Testis (tissue), 2 donors: ENCODE measurements around the gene ABCA4.

ENCODE experiments used
- CTCF ChIP-seq, 3 experiments: fragments of 450-650 bp in 2 of 3; fragments of 200-600 bp in 1 of 3; sonication (generic) in 1 of 3; IDR thresholded peaks; one replicate each; pipeline ENCODE4 v1.5.1; 2016 to 2019; ENCODE audit warnings: antibody characterized with exemption in 3 of 3, mild to moderate bottlenecking in 2 of 3, moderate library complexity in 1 of 3
- POLR2A ChIP-seq: fragments of 450-650 bp; IDR thresholded peaks from one replicate; pipeline ENCODE4 v1.6.1; 2017; ENCODE audit warnings: antibody characterized with exemption, mild to moderate bottlenecking, moderate library complexity

GRCh38 chr1:94050254-94050653 lies 70.7 kb downstream of the ABCA4 start:
- TF ChIP-seq POLR2A (no peak), CTCF (IDR thresholded peaks at IDR 0.05) (no peak)
